WTC11 (cell line): Measurements from ENCODE around the gene ACBD3.

Source experiments
- CTCF ChIP-seq: fragments of 200-600 bp; IDR thresholded peaks from 2 replicates; pipeline ENCODE4 v1.8.0; 2022; ENCODE audit warnings: antibody characterized with exemption
- ELF4 ChIP-seq: sonication (generic); formaldehyde crosslinking; IDR thresholded peaks from 2 replicates; pipeline ENCODE4 v1.8.1; 2022; ENCODE audit warnings: low read depth, mild to moderate bottlenecking, moderate library complexity, missing genetic modification reagents
- FOXJ3 ChIP-seq: sonication (generic); formaldehyde crosslinking; IDR thresholded peaks from 2 replicates; pipeline ENCODE4 v1.9.0; 2021; ENCODE audit warnings: missing genetic modification reagents, mild to moderate bottlenecking, borderline replicate concordance
- MAX ChIP-seq: sonication (generic); formaldehyde crosslinking; IDR thresholded peaks from 2 replicates; pipeline ENCODE4 v1.8.0; 2022; ENCODE audit warnings: mild to moderate bottlenecking, missing genetic modification reagents
- NR2C2 ChIP-seq: sonication (generic); formaldehyde crosslinking; IDR thresholded peaks from 2 replicates; pipeline ENCODE4 v1.8.0; 2022; ENCODE audit warnings: mild to moderate bottlenecking, missing genetic modification reagents
- SMAD4 ChIP-seq: sonication (generic); formaldehyde crosslinking; IDR thresholded peaks from 2 replicates; pipeline ENCODE4 v1.8.0; 2022; ENCODE audit warnings: mild to moderate bottlenecking, missing genetic modification reagents
- USF2 ChIP-seq: sonication (generic); formaldehyde crosslinking; IDR thresholded peaks from 2 replicates; pipeline ENCODE4 v1.8.1; 2023; ENCODE audit warnings: mild to moderate bottlenecking, missing genetic modification reagents, moderate library complexity
- ZSCAN18 ChIP-seq: fragments of 250-450 bp; sonication (Bioruptor Pico); IDR thresholded peaks from 2 replicates; pipeline ENCODE4 v2.1.2; 2022; ENCODE audit warnings: mild to moderate bottlenecking, moderate library complexity

GRCh38 chr1:226211181-226211821 is 24.8 kb upstream of the ACBD3 start:
- TF ChIP-seq FOXJ3 (CRISPR knock-in tag) (no peak), CTCF (no peak), ZSCAN18 (CRISPR knock-in tag) (no peak), USF2 (CRISPR knock-in tag) (no peak), SMAD4 (CRISPR knock-in tag) (no peak), ELF4 (no peak), MAX (CRISPR knock-in tag) (no peak), NR2C2 (CRISPR knock-in tag) (no peak)
